ENCODE results near the gene EGFR.

Gene EGFR

DNA sequence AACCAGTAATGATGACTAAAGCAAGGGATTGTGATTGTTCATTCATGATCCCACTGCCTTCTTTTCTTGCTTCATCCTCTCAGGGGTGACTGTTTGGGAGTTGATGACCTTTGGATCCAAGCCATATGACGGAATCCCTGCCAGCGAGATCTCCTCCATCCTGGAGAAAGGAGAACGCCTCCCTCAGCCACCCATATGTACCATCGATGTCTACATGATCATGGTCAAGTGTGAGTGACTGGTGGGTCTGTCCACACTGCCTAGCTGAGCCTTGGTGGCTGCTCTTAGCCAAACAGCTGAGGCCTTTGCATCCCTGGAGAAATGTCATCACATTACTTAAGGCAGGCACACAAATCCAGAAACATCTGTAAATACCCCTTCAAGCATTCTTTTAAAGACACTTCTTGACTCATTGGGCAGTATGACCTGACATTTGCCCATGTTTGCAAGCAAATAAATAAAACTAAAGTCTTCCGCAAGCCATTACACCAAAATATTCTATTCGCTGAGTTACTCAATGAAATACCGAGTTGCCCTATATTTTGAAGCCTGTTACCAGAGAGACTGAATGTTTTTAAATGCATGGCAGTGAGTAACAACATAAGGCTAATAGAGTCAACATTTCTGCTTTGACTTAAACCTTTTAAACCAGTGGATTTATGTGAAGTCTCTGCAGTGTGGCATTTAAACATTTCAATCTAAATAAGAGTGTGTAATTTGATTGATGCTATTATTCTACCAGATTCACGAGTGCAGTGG is 180.0 kb downstream of the EGFR start:
- DNase-seq: no peak

DNA sequence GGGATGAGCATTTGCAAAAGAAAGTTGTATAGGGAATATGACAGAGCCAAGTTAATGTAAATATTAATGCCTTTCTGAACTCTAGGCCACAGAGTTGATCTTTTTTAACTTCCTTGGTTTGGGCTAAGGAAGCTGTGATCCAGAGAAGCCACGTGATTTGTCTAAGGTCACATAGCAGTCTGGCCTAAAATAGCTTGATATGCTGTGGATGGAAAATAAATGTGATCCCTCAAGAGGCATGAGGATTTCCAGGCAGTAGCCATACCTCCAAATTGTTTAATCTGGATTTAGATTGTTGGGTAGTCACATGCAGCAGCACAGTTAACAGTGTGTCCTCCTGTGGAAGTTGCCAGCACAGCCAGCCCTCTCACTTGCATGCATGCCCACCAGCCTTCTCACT is 180.6 kb downstream of the EGFR start:
- no peak for DNase-seq

GRCh38 chr7:55200441-55200840 is 181.6 kb downstream of the EGFR start:
- no peak for DNase-seq

- no peak for DNase-seq
These were observed 183.5 kb downstream of the EGFR start for GRCh38 chr7:55202150-55202913.

DNA sequence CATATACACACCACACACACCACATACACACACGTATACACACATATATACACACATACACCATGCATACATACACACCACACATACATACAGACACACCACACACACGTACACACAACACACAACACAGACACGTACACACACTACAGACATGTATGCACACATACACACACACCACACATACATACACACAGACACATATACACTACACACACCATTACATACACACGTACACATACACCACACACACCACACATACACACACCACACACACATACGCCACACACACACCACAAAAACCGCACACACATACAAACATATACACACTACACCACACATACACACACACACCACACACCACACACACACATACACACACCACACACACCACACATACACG is 184.5 kb downstream of the EGFR start:
- DNase-seq: no peak

DNA sequence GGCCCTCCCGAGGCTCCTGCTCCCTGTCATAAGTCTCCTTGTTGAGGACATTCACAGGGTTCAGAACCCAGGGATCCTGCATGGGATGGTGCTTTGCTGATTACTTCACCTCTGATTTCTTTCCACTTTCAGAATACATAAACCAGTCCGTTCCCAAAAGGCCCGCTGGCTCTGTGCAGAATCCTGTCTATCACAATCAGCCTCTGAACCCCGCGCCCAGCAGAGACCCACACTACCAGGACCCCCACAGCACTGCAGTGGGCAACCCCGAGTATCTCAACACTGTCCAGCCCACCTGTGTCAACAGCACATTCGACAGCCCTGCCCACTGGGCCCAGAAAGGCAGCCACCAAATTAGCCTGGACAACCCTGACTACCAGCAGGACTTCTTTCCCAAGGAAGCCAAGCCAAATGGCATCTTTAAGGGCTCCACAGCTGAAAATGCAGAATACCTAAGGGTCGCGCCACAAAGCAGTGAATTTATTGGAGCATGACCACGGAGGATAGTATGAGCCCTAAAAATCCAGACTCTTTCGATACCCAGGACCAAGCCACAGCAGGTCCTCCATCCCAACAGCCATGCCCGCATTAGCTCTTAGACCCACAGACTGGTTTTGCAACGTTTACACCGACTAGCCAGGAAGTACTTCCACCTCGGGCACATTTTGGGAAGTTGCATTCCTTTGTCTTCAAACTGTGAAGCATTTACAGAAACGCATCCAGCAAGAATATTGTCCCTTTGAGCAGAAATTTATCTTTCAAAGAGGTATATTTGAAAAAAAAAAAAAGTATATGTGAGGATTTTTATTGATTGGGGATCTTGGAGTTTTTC is 186.5 kb downstream of the EGFR start:
- no peak for DNase-seq

- DNase-seq: no peak
These were observed 187.6 kb downstream of the EGFR start for GRCh38 chr7:55206235-55207029.

GRCh38 chr7:55207436-55208125 is 188.8 kb downstream of the EGFR start:
- no peak for DNase-seq

DNA sequence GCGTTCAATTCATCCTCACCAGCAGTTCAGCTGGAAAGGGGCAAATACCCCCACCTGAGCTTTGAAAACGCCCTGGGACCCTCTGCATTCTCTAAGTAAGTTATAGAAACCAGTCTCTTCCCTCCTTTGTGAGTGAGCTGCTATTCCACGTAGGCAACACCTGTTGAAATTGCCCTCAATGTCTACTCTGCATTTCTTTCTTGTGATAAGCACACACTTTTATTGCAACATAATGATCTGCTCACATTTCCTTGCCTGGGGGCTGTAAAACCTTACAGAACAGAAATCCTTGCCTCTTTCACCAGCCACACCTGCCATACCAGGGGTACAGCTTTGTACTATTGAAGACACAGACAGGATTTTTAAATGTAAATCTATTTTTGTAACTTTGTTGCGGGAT is 190.5 kb downstream of the EGFR start:
- no peak for DNase-seq

- no peak for DNase-seq
These were observed 191.4 kb downstream of the EGFR start for GRCh38 chr7:55210176-55210575.

DNA sequence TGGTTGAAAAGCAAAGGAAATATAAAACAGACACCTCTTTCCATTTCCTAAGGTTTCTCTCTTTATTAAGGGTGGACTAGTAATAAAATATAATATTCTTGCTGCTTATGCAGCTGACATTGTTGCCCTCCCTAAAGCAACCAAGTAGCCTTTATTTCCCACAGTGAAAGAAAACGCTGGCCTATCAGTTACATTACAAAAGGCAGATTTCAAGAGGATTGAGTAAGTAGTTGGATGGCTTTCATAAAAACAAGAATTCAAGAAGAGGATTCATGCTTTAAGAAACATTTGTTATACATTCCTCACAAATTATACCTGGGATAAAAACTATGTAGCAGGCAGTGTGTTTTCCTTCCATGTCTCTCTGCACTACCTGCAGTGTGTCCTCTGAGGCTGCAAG is 191.9 kb downstream of the EGFR start:
- DNase-seq: no peak

- no peak for DNase-seq
These were observed 192.9 kb downstream of the EGFR start for GRCh38 chr7:55211726-55212125.

DNA sequence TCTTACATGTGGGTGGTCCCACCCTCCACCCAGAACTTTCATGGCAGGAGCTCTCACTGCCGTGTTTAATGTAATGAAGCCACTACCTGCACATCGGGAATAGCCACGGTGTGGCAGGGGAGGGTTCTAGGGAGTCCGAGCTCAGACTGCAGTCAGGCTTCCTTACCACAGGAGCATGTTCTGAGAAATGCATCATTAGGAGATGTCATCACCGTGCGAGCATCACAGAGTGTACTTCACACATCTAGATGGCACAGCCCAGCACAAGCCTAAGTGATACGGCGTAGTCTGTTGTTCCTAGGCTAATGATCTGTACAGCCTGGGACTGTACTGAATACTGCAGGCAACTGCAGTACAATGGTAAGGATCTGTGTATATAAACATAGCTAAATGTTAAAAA is 193.4 kb downstream of the EGFR start:
- DNase-seq: no peak

DNA sequence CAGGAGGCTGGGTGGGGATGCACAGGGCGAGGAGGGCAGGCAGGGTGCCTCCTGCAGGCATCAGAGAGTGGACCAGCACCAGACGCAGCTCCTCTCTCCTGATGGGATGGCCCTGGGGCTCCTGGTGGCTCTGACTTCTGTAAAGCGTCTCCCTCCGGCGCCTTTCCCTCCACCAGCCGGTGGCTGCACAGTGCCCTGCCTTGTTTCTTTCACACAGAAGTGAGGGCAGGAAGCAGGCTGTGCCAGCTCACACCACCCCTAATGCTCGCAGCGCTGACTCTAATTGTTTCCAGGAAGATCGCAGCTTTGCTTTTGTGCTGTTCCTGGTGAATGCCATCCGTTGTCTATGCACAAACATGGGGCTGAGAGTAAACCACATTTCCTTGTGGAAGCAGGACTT is 194.0 kb downstream of the EGFR start:
- DNase-seq: no peak

- DNase-seq: no peak
These were observed 195.9 kb downstream of the EGFR start for GRCh38 chr7:55214707-55215106.

- DNase-seq: no peak
These were observed 204.2 kb downstream of the EGFR start for GRCh38 chr7:55223023-55223422.

DNA sequence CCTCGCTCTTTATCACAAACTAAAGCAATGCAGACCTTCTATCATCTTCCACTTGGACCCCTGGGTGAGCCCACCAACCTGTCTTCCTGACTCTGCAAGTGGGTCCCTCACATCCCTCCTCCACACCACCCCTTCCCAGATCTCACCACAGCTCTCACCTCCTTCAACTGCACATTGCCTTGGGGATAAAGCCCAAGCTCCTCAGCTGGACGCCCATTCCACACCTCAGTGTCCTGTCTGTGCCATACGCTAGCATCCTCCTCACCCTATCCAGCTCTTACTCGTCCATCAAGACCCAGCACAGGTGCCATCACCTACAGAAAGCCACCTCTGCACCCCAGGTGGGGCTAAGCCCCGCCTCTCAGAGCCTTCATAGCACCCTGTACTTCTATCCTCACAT is 205.3 kb downstream of the EGFR start:
- DNase-seq: no peak

DNA sequence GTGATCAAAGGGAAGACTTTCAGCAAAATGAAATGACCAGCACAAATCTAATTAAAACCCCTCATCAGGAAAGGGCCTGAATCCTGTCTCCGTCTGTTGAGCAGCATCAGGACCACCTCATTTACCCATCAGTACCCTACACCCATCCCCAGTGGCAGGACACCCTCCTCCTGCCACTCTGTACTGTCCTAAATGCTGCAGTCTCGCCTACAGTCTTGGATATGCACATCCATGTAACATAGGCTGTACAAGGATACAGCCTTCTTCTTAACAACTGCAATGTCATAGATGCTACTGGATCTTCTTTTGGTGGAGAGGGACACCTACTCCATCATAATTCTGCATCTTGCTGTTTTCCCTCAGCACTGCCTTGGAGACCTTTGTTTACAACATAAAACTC is 206.0 kb downstream of the EGFR start:
- DNase-seq: no peak

GRCh38 chr7:55230014-55230413 is 211.2 kb downstream of the EGFR start:
- no peak for DNase-seq

- DNase-seq: no peak
These were observed 213.0 kb downstream of the EGFR start for GRCh38 chr7:55231736-55232280.

DNA sequence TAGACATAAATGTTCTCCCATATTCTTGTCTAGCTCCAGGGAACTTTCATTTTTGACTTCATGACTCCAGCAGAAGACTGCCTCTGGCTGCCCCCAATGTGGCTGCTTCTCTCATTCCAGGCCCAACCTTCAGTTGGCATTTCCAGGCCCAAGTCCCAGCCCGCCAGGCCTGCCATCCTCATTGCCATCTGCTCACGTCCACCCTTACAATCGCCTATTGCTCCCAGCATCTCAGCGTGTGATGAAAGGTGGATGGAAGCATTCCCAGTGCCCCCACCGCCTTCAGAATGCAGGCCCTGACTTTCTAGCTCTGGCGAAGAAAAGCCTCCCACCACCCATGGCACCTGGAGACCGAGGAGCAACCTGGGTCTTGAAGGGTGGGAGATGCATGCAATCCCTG is 214.2 kb downstream of the EGFR start:
- DNase-seq: no peak

- DNase-seq: no peak
These were observed 215.6 kb downstream of the EGFR start for GRCh38 chr7:55234408-55234807.
